ENCODE data around the gene DPH1. TPM values are rescaled to one million over a fixed set of nuclear protein-coding genes. Genes with fewer than 3 reads are reported as not detected.
A peak's percentile ranks its signal among the peaks of the same experiment; 100 is the strongest.

DPH1 gene

DNA sequence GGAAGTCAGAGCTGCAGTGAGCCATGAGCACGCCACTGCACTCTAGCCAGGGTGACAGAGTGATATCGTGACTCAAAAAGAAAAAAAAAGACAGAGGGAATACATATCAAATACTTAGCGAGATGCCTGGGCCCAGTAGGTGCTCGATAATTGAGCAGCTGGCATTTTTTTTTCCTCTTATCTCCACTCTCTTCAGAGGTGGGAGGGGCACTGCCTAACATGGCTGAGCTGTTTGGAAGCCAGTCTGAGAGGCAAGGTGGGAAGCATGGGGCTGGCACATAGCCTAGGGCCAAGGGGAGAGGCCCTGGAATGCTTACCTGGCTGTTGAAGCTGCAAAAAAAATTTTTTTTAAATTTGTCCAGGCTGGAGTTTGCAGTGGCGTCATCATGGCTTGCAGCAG lies 63.4 kb downstream of the DPH1 start:
- peak; percentile 62 for DNase-seq
- Histone ChIP-seq H3K9ac (ENCODE audit: low read length) (no peak overlapping the region), H2BK120ac (ENCODE audit: low read depth, low read length) (no peak overlapping the region), H3K56ac (ENCODE audit: low read length) (no peak overlapping the region), H3K27me3 (ENCODE audit: insufficient read depth, low read length, poor library complexity) (no peaks in the 10 kb centered on the region), H4K8ac (ENCODE audit: low read depth, low read length) (no peak overlapping the region), H4K5ac (ENCODE audit: low read length) (no peak overlapping the region), H3K4me2 (ENCODE audit: low read length) (no peak overlapping the region), H3K79me2 (ENCODE audit: control insufficient read depth, insufficient read depth, low read length) (no peaks in the 10 kb centered on the region), H3K18ac (ENCODE audit: low read length) (no peak overlapping the region), H3K4ac (ENCODE audit: low read depth, low read length) (no peak overlapping the region), H2BK5ac (ENCODE audit: low read length) (no peak overlapping the region), H3K23ac (ENCODE audit: low read length) (no peak overlapping the region), H3K4me1 (ENCODE audit: control insufficient read depth, low read depth, low read length) (peaks cover 11% of the 10 kb centered on the region), H3K27ac (ENCODE audit: low read depth, low read length) (no peak overlapping the region), H3K4me3 (ENCODE audit: low read length) (no peak overlapping the region), H2BK15ac (replicated peaks; ENCODE audit: low read depth) (no peak overlapping the region), H3K79me1 (ENCODE audit: low read length) (no peaks in the 10 kb centered on the region), H2AK5ac (ENCODE audit: low read length) (no peak overlapping the region), H3K36me3 (ENCODE audit: control insufficient read depth, insufficient read depth, low read length) (no peaks in the 10 kb centered on the region)
- WGBS (ENCODE audit: extremely low coverage, insufficient coverage, low lambda C conversion rate), result no CpG with 5 or more reads among the region's 5 CpGs

Small RNA genes within 50 kb of the gene (small RNA-seq; reads per million reads assigned to genes)
- gene AC090617.9 (ENCODE audit: insufficient read depth) (not detected), gene MIR132 (ENCODE audit: insufficient read depth) (29.2 reads per million, percentile 93 among the genes with 10 or more reads in this experiment), gene MIR212 (ENCODE audit: insufficient read depth) (15.0 reads per million, percentile 89 among the genes with 10 or more reads in this experiment), gene OVCA2 (ENCODE audit: insufficient read depth) (not detected)
